Heart left ventricle (tissue), 16 donors: Measurements from ENCODE around the gene GPR176. TPM values are rescaled to one million over a fixed set of nuclear protein-coding genes. Genes with fewer than 3 reads are reported as not detected.

Experiments used
- ATAC-seq, 4 donors: fragments of 200-7000 bp; cut with Tn5 transposase; one replicate each; pipeline ENCODE4 v1.9.1; 2020 to 2022; ENCODE audit warnings: moderate library complexity in 4 of 4, mild to moderate bottlenecking in 3 of 4, moderate number of reproducible peaks in 1 of 4
- DNase-seq, 5 donors: peaks; one replicate each; pipeline ENCODE4 v3.0.0-alpha.2; 2020
- H3K27ac ChIP-seq, 12 donors: fragments of 200-600 bp; sonication (generic) in 4 of 12; one replicate each; pipeline versions ENCODE4 v1.5.0 to v1.8.0; 2016 to 2022; ENCODE audit warnings: mild to moderate bottlenecking in 2 of 12
- H3K27me3 ChIP-seq, 9 donors: fragments of 200-600 bp; sonication (generic) in 2 of 9; one replicate each; pipeline versions ENCODE4 v1.5.1 to v1.8.0; 2016 to 2022; ENCODE audit warnings: mild to moderate bottlenecking in 3 of 9
- H3K36me3 ChIP-seq, 9 donors: fragments of 200-600 bp; sonication (generic) in 2 of 9; one replicate each; pipeline versions ENCODE4 v1.5.0 to v1.8.0; 2018 to 2022; ENCODE audit warnings: mild to moderate bottlenecking in 2 of 9
- H3K4me1 ChIP-seq, 12 donors: fragments of 200-600 bp; sonication (generic) in 4 of 12; one replicate each; pipeline versions ENCODE4 v1.5.0 to v1.8.0; 2016 to 2022; ENCODE audit warnings: mild to moderate bottlenecking in 3 of 12
- H3K4me3 ChIP-seq, 12 donors: fragments of 200-600 bp; sonication (generic) in 4 of 12; one replicate each; pipeline versions ENCODE4 v1.5.0 to v1.8.0; 2017 to 2022; ENCODE audit warnings: mild to moderate bottlenecking in 9 of 12, moderate library complexity in 4 of 12
- H3K9me3 ChIP-seq, 12 donors: fragments of 200-600 bp; sonication (generic) in 4 of 12; one replicate each; pipeline versions ENCODE4 v1.5.0 to v1.8.0; 2016 to 2022; ENCODE audit warnings: mild to moderate bottlenecking in 1 of 12
- CTCF ChIP-seq, 12 donors: fragments of 200-600 bp; sonication (generic) in 4 of 12; IDR thresholded peaks; one replicate each; pipeline versions ENCODE4 v1.5.0 to v1.8.0; 2018 to 2022; ENCODE audit warnings: antibody characterized with exemption in 12 of 12, mild to moderate bottlenecking in 5 of 12
- POLR2A ChIP-seq, 2 donors: fragments of 450-650 bp; IDR thresholded peaks; one replicate each; pipeline ENCODE4 v1.6.1; 2017; ENCODE audit warnings: antibody characterized with exemption in 2 of 2, mild to moderate bottlenecking in 2 of 2, moderate library complexity in 2 of 2
- WGBS, 4 donors: extraction: QIAGEN DNeasy Blood & Tissue Kit in 2 of 4; methylation state at CpG; one replicate each; pipeline versions ENCODE4 v1.1.5 to v1.1.7; 2013 to 2018; 5-methylcytosine and 5-hydroxymethylcytosine counted together
- intact Hi-C, 10 donors: fragments of 100-400 bp; cut with DNase I; formaldehyde crosslinking; loops; one replicate each; pipeline versions ENCODE4 v1.11.1 to v1.14.2; 2022
- polyA plus RNA-seq, 2 donors: library from polyadenylated mRNA; stranded (reverse); fragments of 200-250 nt; gene quantifications; one replicate each; pipeline ENCODE4 v1.2.3, GENCODE V29; 2013
- total RNA-seq, 9 donors: library from RNA; depleted of rRNA in 2 of 9; stranded (reverse); fragments of >200 nt in 2 of 9; fragmentation: NEBNext Ultra II Directional in 3 of 9; extraction: Animal tissue kit (Norgen Biotek cat#: 25700) in 3 of 9; gene quantifications; one replicate each; pipeline versions ENCODE4 v1.1.0 to v1.2.4, GENCODE V29; 2016 to 2023
- donor health status: ischemic (EF 13 %, LVEDD 7.1; RV severe dilation, severe dysfunction).
- donor health status: healthy with polysubstance abuse.
- donor health status: DM: no; HTN: yes; CAD: no.
- donor health status: DM: no; HTN: no; CAD: no.
- donor health status: ischemic (EF 25% LVEDD 6.9; RV normal size, moderate dysfunction).
- donor health status: ischemic (EF 25% LVEDD 5.7; RV mildly dilated, moderate dysfunction).
- donor health status: healthy.
- donor health status: DM: yes; HTN: yes; CAD: no.
- donor health status: ischemic (EF 35%, LVEDD 5.7; RV mildly dilated, moderate dysfunction).
- donor health status: nonischemic (EF 11% LVEDD 7.7; RV severe dilation, severe dysfunction).
- donor health status: DM: yes; HTN: yes; CAD: no.
- donor health status: PGD.
- donor health status: ischemic (EF 29% LVEDD 5.4; RV normal size, mild dysfunction).
- donor health status: nonischemic (EF 23%, LVEDD 6.1; RV moderate dilation, normal function).

The GPR176 gene
- total and polyA plus RNA-seq, 11 donors: 1.1 to 4.3 (median 2.1) TPM

DNA sequence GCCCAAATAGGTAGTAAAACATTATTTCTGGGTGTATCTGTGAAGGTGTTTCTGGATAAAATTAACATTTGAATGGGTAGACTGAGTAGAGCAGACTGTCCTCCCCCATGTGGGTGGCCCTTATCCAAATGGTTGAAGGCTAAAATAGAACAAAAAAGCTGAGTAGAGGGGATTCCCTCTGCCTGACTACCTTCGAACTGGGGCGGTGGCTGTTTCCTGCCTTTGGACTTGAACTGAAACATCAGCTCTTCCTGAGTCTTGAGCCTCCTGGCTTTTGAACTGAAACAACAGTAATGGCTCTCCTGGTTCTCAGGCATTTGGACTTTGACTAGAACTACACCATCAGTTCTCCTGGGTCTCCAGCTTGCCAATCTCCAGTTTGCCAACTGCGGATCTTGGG, 4.4 kb upstream of the GPR176 start:
- peaks cover 0 to 20% (median 12%) of the 10 kb centered on the region in 12 donors for H3K4me1 ChIP-seq
- WGBS, 4 donors: 71 to 82% (median 76%) methylated on average over 3 of the region's 3 CpGs
- ATAC-seq: no peak
- no peaks in the 10 kb centered on the region for H3K36me3 ChIP-seq
- no peak overlapping the region for H3K4me3 ChIP-seq
- no peak for TF ChIP-seq CTCF (IDR thresholded peaks at IDR 0.05)
- TF ChIP-seq POLR2A (IDR thresholded peaks at IDR 0.05): no peak
- intact Hi-C loops: loop anchor here in 1 of 10 donors (5.0 kb wide), 1 partner anchor 142 kb away; the partner anchor contains the start of gene FSIP1
- peaks cover 2 to 11% (median 8%) of the 10 kb centered on the region in 9 donors for H3K27me3 ChIP-seq
- no peak for DNase-seq
- H3K9me3 ChIP-seq: no peaks in the 10 kb centered on the region
- H3K27ac ChIP-seq: no peak overlapping the region

DNA sequence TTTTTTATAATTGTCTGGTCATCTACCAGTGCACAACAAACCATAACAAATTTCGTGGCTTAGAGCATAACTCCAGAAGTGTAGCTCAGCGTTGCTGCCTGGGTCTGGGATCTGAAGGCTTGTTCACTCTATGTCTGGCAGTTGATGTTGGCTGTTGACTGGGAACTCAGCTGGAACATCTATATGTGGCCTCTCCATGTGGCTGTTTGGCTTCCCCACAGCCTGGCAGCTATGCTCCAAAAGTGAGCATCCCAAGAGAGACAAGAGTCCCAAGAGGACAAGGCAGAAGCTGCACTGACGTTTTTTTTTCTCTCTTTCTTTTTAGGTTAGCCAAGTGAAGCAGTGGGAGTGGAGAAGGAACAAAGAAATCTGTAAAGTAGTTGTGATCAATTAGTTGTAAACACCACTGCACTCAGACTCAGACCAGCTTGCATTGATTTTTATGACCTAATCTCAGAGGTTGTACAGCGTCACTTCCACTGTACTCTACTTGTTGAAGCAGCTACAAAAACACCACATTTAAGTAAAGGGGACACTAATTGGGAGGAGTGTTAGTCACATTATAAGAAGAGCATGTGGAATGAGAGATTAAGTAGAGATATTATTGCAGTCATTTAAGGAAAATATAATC, 2.5 kb upstream of the GPR176 start:
- Histone ChIP-seq H3K4me1 (peaks cover 0 to 25% (median 13%) of the 10 kb centered on the region in 12 donors), H3K4me3 (no peak overlapping the region), H3K36me3 (no peaks in the 10 kb centered on the region), H3K27me3 (peaks cover 7 to 28% (median 11%) of the 10 kb centered on the region in 9 donors), H3K27ac (no peak overlapping the region), H3K9me3 (no peaks in the 10 kb centered on the region)
- TF ChIP-seq POLR2A (IDR thresholded peaks at IDR 0.05) (no peak), CTCF (IDR thresholded peaks at IDR 0.05) (no peak)
- 53 to 70% (median 59%) methylated on average over 4 of the region's 4 CpGs for WGBS, 4 donors
- intact Hi-C loops: loop anchor here in 1 of 10 donors (5.0 kb wide), 1 partner anchor 140 kb away; the partner anchor contains the start of gene FSIP1
- DNase-seq (no peak), ATAC-seq (peak in 1 of 4 donors; percentile 37)

GRCh38 chr15:39921274-39921638, 1.2 kb upstream of the GPR176 start:
- peak overlapping the region; percentile 47 to 84 (median 64) for H3K4me3 ChIP-seq
- H3K27ac ChIP-seq: peak overlapping the region; percentile 27 to 80 (median 70)
- intact Hi-C loops: loop anchor here in 1 of 10 donors (2.0 to 5.0 kb wide), 2 partner anchors 14 to 139 kb away; partner anchors contain the start of genes EIF2AK4 and FSIP1
- WGBS, 4 donors: 72 to 87% (median 81%) methylated on average over 6 of the region's 6 CpGs
- no peaks in the 10 kb centered on the region for H3K9me3 ChIP-seq
- H3K27me3 ChIP-seq: peaks cover 7 to 41% (median 11%) of the 10 kb centered on the region in 9 donors
- peaks cover 0 to 25% (median 13%) of the 10 kb centered on the region in 12 donors for H3K4me1 ChIP-seq
- ATAC-seq: peak in 1 of 4 donors; percentile 5
- TF ChIP-seq CTCF (IDR thresholded peaks at IDR 0.05): no peak
- TF ChIP-seq POLR2A (IDR thresholded peaks at IDR 0.05): no peak
- DNase-seq: no peak
- no peaks in the 10 kb centered on the region for H3K36me3 ChIP-seq

DNA sequence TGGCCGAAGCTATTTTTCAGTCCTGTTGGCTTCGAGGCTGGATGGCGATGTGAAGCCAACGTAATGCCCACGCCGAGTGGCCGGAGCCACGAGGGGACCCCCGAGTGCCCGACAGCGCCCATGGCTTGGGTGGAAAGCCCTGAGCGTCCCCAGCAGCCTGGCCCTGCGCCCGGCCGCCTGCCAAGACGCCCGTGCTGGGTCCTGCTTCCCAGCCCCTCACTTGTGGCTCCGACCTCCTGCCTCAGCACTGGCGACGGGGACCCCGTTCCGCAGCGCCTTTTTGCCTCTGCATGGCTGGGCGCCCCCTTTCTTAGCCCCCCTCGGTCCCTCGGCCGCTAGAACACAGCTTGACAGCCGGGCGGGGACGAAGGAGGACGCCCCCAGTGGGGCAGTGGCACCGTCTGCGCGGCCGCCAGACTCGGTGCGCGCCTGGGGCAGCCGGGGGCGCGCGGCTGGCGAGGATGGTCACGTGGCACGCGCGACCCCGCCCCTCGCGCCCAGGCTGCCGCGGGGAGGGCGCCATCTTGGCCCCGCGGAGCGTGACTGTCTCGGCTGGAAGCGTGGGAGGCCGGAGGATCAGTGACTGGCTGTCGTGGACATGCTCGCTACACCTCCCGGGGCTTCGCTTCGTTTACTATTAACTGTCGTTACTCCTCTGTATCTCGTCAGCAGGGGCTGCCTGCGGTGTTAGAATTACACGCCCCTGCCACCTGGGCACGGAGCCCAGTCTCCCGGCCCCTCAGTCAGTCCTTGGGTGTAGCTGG, 626 bp upstream of the GPR176 start:
- Histone ChIP-seq H3K36me3 (no peaks in the 10 kb centered on the region), H3K4me1 (peaks cover 0 to 25% (median 13%) of the 10 kb centered on the region in 12 donors), H3K9me3 (no peaks in the 10 kb centered on the region), H3K27me3 (peaks cover 7 to 41% (median 11%) of the 10 kb centered on the region in 9 donors), H3K27ac (peak overlapping the region; percentile 27 to 80 (median 70)), H3K4me3 (peak overlapping the region; percentile 47 to 84 (median 64))
- ATAC-seq (peak; percentile 82 to 97 (median 96)), DNase-seq (peak; percentile 82 to 88 (median 83))
- intact Hi-C loops: loop anchor here in 1 of 10 donors (2.0 to 5.0 kb wide), 2 partner anchors 14 to 138 kb away; partner anchors contain the start of genes EIF2AK4 and FSIP1
- TF ChIP-seq POLR2A (IDR thresholded peaks at IDR 0.05): peak in 1 of 2 donors; percentile 49
- peak in 5 of 12 donors; percentile 7 to 23 (median 22) for TF ChIP-seq CTCF (IDR thresholded peaks at IDR 0.05)
- WGBS, 4 donors: 1 to 4% (median 1%) methylated on average over 16 to 70 of the region's 70 CpGs
